PC-9 (cell line): ENCODE results near the gene RTBDN. TPM values are rescaled to one million over a fixed set of nuclear protein-coding genes. Genes with fewer than 3 reads are reported as not detected.
A peak's percentile ranks its signal among the peaks of the same experiment; 100 is the strongest.

ENCODE experiments used
- Bru-seq: library from RNA; stranded (reverse); fragments of 400-500 nt; gene quantifications from one replicate; lab custom pipeline; 2021; lab: Mats Ljungman, UMichigan
- BruChase-seq, 2 experiments: library from RNA; stranded (reverse); fragments of 400-500 nt; gene quantifications; one replicate each; lab custom pipeline; 2021; lab: Mats Ljungman, UMichigan
- BruUV-seq: library from RNA; stranded (reverse); fragments of 400-500 nt; replicated peaks from 2 replicates; lab custom pipeline; 2021; lab: Mats Ljungman, UMichigan
- CTCF ChIA-PET: fragments of 300-600 bp; sonication (Branson Sonifier 250); formaldehyde crosslinking; loops from one replicate; lab custom pipeline; 2022; ENCODE audit warnings: antibody characterized with exemption; lab: Charles Lee
- POLR2A ChIA-PET: fragments of 300-600 bp; sonication (Branson Sonifier 250); formaldehyde crosslinking; loops from one replicate; lab custom pipeline; 2022; ENCODE audit warnings: antibody characterized with exemption; ENCODE audit not compliant: unreplicated experiment; lab: Charles Lee
- DNase-seq, 2 experiments: peaks; one replicate each; pipeline versions ENCODE4 v3.0.0 to v3.0.0-alpha.2; 2015 to 2022; ENCODE audit warnings: mixed read lengths in 1 of 2
- H2AFZ ChIP-seq: fragments of 200-600 bp; sonication (generic); 2 replicates; pipeline ENCODE4 v1.8.1; 2017; ENCODE audit warnings: antibody characterized with exemption
- H3F3A ChIP-seq: fragments of 200-600 bp; sonication (generic); 2 replicates; pipeline ENCODE4 v1.8.1; 2017; ENCODE audit warnings: antibody characterized with exemption, mild to moderate bottlenecking, low read depth; ENCODE audit not compliant: insufficient read depth
- H3K27ac ChIP-seq: fragments of 200-600 bp; sonication (generic); 2 replicates; pipeline ENCODE4 v1.6.1; 2016; ENCODE audit warnings: mixed run types
- H3K27me3 ChIP-seq: fragments of 200-600 bp; sonication (generic); 2 replicates; pipeline ENCODE4 v1.6.1; 2016; ENCODE audit warnings: low read depth, mixed run types; ENCODE audit not compliant: insufficient read depth
- H3K36me3 ChIP-seq: fragments of 200-600 bp; sonication (generic); 2 replicates; pipeline ENCODE4 v1.6.1; 2016; ENCODE audit warnings: low read depth, mixed run types
- H3K4me1 ChIP-seq: fragments of 200-600 bp; sonication (generic); replicated peaks from 2 replicates; pipeline ENCODE4 v1.6.1; 2016; ENCODE audit warnings: mixed run types; ENCODE audit not compliant: insufficient read depth
- H3K4me2 ChIP-seq: fragments of 200-600 bp; sonication (generic); 2 replicates; pipeline ENCODE4 v1.6.1; 2017; ENCODE audit warnings: mixed run types
- H3K4me3 ChIP-seq: fragments of 200-600 bp; sonication (generic); 2 replicates; pipeline ENCODE4 v1.6.1; 2016; ENCODE audit warnings: mixed run types
- H3K79me2 ChIP-seq: fragments of 200-600 bp; sonication (generic); 2 replicates; pipeline ENCODE4 v1.6.1; 2017; ENCODE audit warnings: low read depth, mixed run types
- H3K9me2 ChIP-seq: fragments of 200-600 bp; sonication (generic); 2 replicates; pipeline ENCODE4 v1.8.1; 2017; ENCODE audit warnings: mild to moderate bottlenecking; ENCODE audit not compliant: insufficient read depth
- H3K9me3 ChIP-seq: fragments of 200-600 bp; sonication (generic); 2 replicates; pipeline ENCODE4 v1.8.1; 2016; ENCODE audit warnings: low read depth; ENCODE audit not compliant: insufficient read depth
- H4K20me1 ChIP-seq: fragments of 200-600 bp; sonication (generic); 2 replicates; pipeline ENCODE4 v1.8.1; 2017; ENCODE audit not compliant: insufficient read depth
- CTCF ChIP-seq: fragments of 200-600 bp; sonication (generic); conservative IDR thresholded peaks from 2 replicates; pipeline ENCODE4 v1.6.1; 2017; ENCODE audit warnings: mixed run types, antibody characterized with exemption, mild to moderate bottlenecking, moderate library complexity
- EZH2 ChIP-seq: fragments of 200-600 bp; sonication (generic); IDR thresholded peaks from 2 replicates; pipeline ENCODE4 v1.8.0; 2017; ENCODE audit warnings: antibody characterized with exemption, low read depth
- intact Hi-C: fragments of 100-400 bp; cut with micrococcal nuclease; formaldehyde crosslinking; loops from one replicate; pipeline ENCODE4 v1.10.0; 2022; ENCODE audit not compliant: unreplicated experiment
- long read RNA-seq: library from polyadenylated mRNA; stranded (forward); transcript quantifications from one replicate; pipeline ENCODE4 v2.0.0, GENCODE V29; 2022
- total RNA-seq: library from RNA; stranded (reverse); gene quantifications from 2 replicates; pipeline ENCODE4 v1.2.3, GENCODE V29; 2021

The RTBDN gene
- total RNA-seq (0.78 and 1.0 TPM in 2 replicates), Bru-seq, nascent RNA (percentile 10 among the genes with signal in this experiment), BruChase-seq, experiment 1, labeled RNA remaining after a 2-hour chase (not detected), BruChase-seq, experiment 2, labeled RNA remaining after a 6-hour chase (percentile 23 among the genes with signal in this experiment)
- long read RNA-seq, partial matches to known transcripts, result 0 of 2 reads
- long read RNA-seq, other reads (novel, unspliced or antisense), result 2 of 2 reads

DNA sequence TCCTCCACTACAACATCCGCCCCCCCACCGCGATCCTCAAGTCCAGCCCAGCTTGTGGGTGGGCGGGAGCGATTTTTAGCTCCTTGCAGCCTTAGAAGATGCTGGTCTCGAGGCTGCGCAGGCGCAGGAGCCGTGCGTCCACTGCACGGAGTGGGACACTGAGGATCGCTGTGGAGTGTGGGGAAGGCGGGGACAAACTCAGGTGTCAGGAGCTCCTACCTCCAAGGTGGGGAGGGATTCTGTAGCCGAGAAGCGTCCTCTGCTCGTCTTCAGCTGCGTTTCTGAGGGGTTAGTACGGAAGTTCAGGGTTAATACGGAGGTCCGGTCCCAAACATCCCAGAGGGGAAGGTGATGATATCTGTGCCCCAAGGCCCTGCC is at the start of gene RTBDN:
RTBDN (minus strand) TSS at position 14 of the 378 bp plus-strand sequence. CDS start 4,600 bp downstream, outside the sequence.
- no TSS peak for BruUV-seq
- intact Hi-C loops, result no loop called here
- no peak for DNase-seq
- H3K4me1 ChIP-seq, result peaks cover 14% of the 10 kb centered on the region
- TF ChIP-seq CTCF (no peak), EZH2 (no peak)
- peak within 1 kb of the TSS; percentile 82 for H3K4me2 ChIP-seq
- H3K9me2 ChIP-seq, result no peaks in the 10 kb centered on the region
- CTCF ChIA-PET, result no interaction called here
- POLR2A ChIA-PET, result no interaction called here
- no peaks in the 10 kb centered on the region for H3K36me3 ChIP-seq
- H3K4me3 ChIP-seq, result peak within 1 kb of the TSS; percentile 69; the same call in 1 of the 2 replicates
- no peaks in the 10 kb centered on the region for H3K79me2 ChIP-seq
- peaks cover 43% of the 10 kb centered on the region for H3F3A ChIP-seq
- no peaks in the 10 kb centered on the region for H4K20me1 ChIP-seq
- no peaks in the 10 kb centered on the region for H3K9me3 ChIP-seq
- H3K27me3 ChIP-seq, result peaks cover 20% of the 10 kb centered on the region; the same call in 1 of the 2 replicates
- H2AFZ ChIP-seq, result peak within 1 kb of the TSS; percentile 83
- H3K27ac ChIP-seq, result no peak within 1 kb of the TSS

DNA sequence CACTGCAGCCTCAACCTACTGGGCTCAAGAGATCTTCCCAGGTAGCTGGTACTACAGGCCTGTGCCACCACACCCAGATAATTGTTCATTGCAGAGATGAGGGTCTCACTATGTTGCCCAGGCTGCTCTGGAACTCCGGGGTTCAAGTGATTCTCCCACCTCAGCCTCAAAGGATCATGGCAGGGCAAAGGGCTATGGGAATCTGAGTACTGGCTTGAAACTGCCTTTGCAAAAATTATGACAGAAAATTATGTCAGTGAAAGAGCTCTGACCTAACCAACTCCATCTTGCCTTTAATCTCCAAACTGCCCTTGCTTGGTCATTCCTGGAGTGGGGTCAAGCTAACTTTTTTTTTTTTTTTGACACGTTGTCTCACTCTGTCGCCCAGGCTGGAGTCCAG is 48.2 kb upstream of the RTBDN start:
- intact Hi-C loops, result no loop called here
- Histone ChIP-seq H4K20me1 (no peaks in the 10 kb centered on the region), H3K9me3 (peaks cover 11% of the 10 kb centered on the region; the same call in 1 of the 2 replicates), H3K9me2 (no peaks in the 10 kb centered on the region), H3K27me3 (no peaks in the 10 kb centered on the region), H3K4me3 (no peak overlapping the region), H3K79me2 (peaks cover 10% of the 10 kb centered on the region; the same call in 1 of the 2 replicates), H3K27ac (no peak overlapping the region), H2AFZ (no peak overlapping the region), H3K4me2 (no peak overlapping the region), H3K4me1 (peaks cover 14% of the 10 kb centered on the region), H3K36me3 (no peaks in the 10 kb centered on the region), H3F3A (peaks cover 19% of the 10 kb centered on the region; the same call in 1 of the 2 replicates)
- POLR2A ChIA-PET, result interaction anchor here (0.7 kb wide), 2 partner anchors 36 to 238 kb away, joined by 4 to 6 read pairs; partner anchors contain the start of gene SYCE2
- CTCF ChIA-PET, result no interaction called here
- peak in 1 of 2 experiments; percentile 15 for DNase-seq
- BruUV-seq, result no TSS peak
- TF ChIP-seq CTCF, result no peak
- TF ChIP-seq EZH2, result no peak

DNA sequence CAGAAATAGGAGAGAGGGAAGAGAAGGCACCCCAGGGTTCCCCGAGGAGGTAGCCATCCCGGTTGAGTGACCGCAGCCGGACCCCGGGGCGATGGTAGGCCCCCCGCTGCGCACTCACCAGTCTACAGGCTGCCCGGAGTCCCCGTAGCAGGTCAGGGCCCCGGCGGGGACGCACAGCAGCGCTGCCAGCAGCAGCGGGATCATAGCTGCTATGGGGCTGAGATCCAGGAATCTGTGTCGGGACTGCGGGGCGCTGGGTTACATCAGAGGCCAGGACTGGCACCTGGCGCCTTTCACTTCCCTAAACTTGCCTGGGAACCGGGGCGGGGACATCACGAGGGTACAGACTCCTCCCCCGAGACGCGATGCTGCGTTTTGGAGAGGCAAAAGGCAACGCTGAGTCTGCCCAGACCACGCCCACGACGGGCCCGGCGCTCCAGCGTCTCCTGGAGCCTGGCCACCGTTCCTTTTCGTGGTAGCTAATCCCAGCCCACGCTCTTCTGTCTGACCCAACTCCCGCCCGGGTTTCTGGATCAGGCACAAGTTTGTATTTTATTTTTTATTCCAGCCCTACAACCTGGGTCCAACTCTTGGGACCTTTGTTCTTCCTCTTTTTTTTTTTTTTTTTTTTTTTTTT is 46.9 kb upstream of the RTBDN start, which contains the start of gene DNASE2:
DNASE2 (minus strand) TSS at position 278 of the 637 bp plus-strand sequence; CDS start at position 204, 74 bp downstream.
- H2AFZ ChIP-seq, result peak within 1 kb of the TSS; percentile 96
- H3K79me2 ChIP-seq, result peaks cover 10% of the 10 kb centered on the region; the same call in 1 of the 2 replicates
- no peaks in the 10 kb centered on the region for H3K27me3 ChIP-seq
- intact Hi-C loops, result no loop called here
- H3K4me1 ChIP-seq, result peaks cover 14% of the 10 kb centered on the region
- no peaks in the 10 kb centered on the region for H3K9me2 ChIP-seq
- H4K20me1 ChIP-seq, result no peaks in the 10 kb centered on the region
- no peaks in the 10 kb centered on the region for H3K36me3 ChIP-seq
- peak within 1 kb of the TSS; percentile 77 for H3K4me3 ChIP-seq
- peaks cover 11% of the 10 kb centered on the region; the same call in 1 of the 2 replicates for H3K9me3 ChIP-seq
- peak within 1 kb of the TSS; percentile 92 for H3K4me2 ChIP-seq
- ChIA-PET POLR2A (interaction anchor here (0.5 to 0.7 kb wide), 6 partner anchors 10 to 687 kb away, joined by 3 to 11 read pairs (median 4); partner anchors contain the start of genes GCDH and SYCE2), CTCF (interaction anchor here (0.6 to 1.1 kb wide), 3 partner anchors 34 to 56 kb away, joined by 3 to 4 read pairs (median 3); no protein-coding TSS in a partner anchor)
- TF ChIP-seq CTCF (no peak), EZH2 (no peak)
- peak within 1 kb of the TSS; percentile 66 for H3K27ac ChIP-seq
- DNase-seq, result peak; percentile 93 to 95
- H3F3A ChIP-seq, result peaks cover 22% of the 10 kb centered on the region; the same call in 1 of the 2 replicates
- no TSS peak for BruUV-seq
